Lung (tissue), 13 donors: ENCODE measurements around the gene OCIAD2. TPM values are rescaled to one million over a fixed set of nuclear protein-coding genes. Genes with fewer than 3 reads are reported as not detected.

ENCODE experiments used
- ATAC-seq: fragments of 200-7000 bp; cut with Tn5 transposase; one replicate; pipeline ENCODE4 v1.9.1; 2020; ENCODE audit warnings: moderate number of reproducible peaks; ENCODE audit not compliant: insufficient read depth, low FRiP score
- DNase-seq, 3 donors: peaks; one replicate each; pipeline ENCODE4 v3.0.0-alpha.2; 2013 to 2017
- H3K27ac ChIP-seq, 2 donors: one replicate each; pipeline ENCODE4 v1.5.1; 2013; ENCODE audit warnings: mild to moderate bottlenecking in 2 of 2, moderate library complexity in 2 of 2, control low read depth in 1 of 2, inconsistent platforms in 1 of 2, low read depth in 1 of 2, low read length in 1 of 2
- H3K27me3 ChIP-seq, 3 donors: one replicate each; pipeline ENCODE4 v1.5.1; 2013; ENCODE audit warnings: low read length in 2 of 3; ENCODE audit not compliant: control insufficient read depth in 3 of 3, insufficient read depth in 3 of 3
- H3K36me3 ChIP-seq, 4 donors: one replicate each; pipeline ENCODE4 v1.5.1; 2013; ENCODE audit warnings: low read length in 4 of 4, mild to moderate bottlenecking in 1 of 4, moderate library complexity in 1 of 4; ENCODE audit not compliant: control insufficient read depth in 4 of 4, insufficient read depth in 4 of 4
- H3K4me1 ChIP-seq, 5 donors: one replicate each; pipeline ENCODE4 v1.5.1; 2013; ENCODE audit warnings: low read length in 5 of 5, mild to moderate bottlenecking in 2 of 5, moderate library complexity in 1 of 5; ENCODE audit not compliant: control insufficient read depth in 5 of 5, insufficient read depth in 5 of 5
- H3K4me3 ChIP-seq: one replicate; pipeline ENCODE4 v1.5.1; 2013; ENCODE audit warnings: mild to moderate bottlenecking, control low read depth, moderate library complexity
- H3K9ac ChIP-seq, 2 donors: one replicate each; pipeline ENCODE4 v1.5.1; 2013; ENCODE audit warnings: low read length in 2 of 2, control low read depth in 1 of 2; ENCODE audit not compliant: insufficient read depth in 1 of 2
- H3K9me3 ChIP-seq, 4 donors: one replicate each; pipeline ENCODE4 v1.5.1; 2013; ENCODE audit warnings: low read length in 3 of 4, mild to moderate bottlenecking in 1 of 4, moderate library complexity in 1 of 4; ENCODE audit not compliant: control insufficient read depth in 4 of 4, insufficient read depth in 3 of 4
- WGBS, 2 donors: extraction: QIAGEN DNeasy Blood & Tissue Kit; methylation state at CpG; one replicate each; pipeline ENCODE4 v1.1.7; 2013; 5-methylcytosine and 5-hydroxymethylcytosine counted together
- polyA plus RNA-seq, 2 donors: library from polyadenylated mRNA; stranded (reverse); fragments of 200-250 nt; gene quantifications; one replicate each; pipeline ENCODE4 v1.2.1, GENCODE V29; 2013
- small RNA-seq: library from RNA; depleted of rRNA; stranded (forward); fragments of <200 nt; gene quantifications from one replicate; pipeline ENCODE3, GENCODE V24; 2014; ENCODE audit warnings: low replicate concordance
- total RNA-seq, 2 donors: library from RNA; depleted of rRNA in 1 of 2; stranded (reverse); fragments of >200 nt in 1 of 2; gene quantifications; one replicate each; pipeline ENCODE4 v1.2.1, GENCODE V29; 2014 to 2021
- TF ChIP-seq, protein P1 (sequence below): IDR thresholded peaks from 2 replicates; pipeline ENCODE4 v1.5.1; 2012; ENCODE audit warnings: mild to moderate bottlenecking; ENCODE audit errors: control extremely low read depth, extremely low read depth
- donor health status: control.
- donor health status: control.
- donor health status: Bipolar disorder and iron deficiency.
- donor health status: healthy.
- donor health status: DM: yes; HTN: yes; CAD: no.

Gene OCIAD2
- total and polyA plus RNA-seq, 4 donors = 13.1 to 56.3 (median 36.0) TPM

DNA sequence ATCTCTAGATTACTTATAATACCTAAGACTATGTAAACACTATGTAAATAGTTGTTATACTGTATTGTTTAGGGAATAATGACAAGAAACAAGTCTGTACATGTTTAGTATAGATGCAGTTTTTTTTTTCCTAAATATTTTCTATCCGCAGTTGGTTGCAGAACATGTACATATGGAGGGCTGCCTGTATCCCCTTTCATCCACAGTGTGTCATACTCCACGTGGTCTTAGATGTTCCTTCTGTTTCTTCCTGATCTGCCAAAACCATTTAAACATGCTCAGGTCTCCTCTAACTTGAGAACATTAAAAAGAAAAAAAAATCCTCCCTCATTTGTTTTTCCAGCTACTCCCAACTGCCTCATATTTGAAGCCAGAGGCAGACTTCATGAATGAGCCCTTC lies 61.7 kb downstream of the OCIAD2 start:
- TF ChIP-seq, protein P1, sequence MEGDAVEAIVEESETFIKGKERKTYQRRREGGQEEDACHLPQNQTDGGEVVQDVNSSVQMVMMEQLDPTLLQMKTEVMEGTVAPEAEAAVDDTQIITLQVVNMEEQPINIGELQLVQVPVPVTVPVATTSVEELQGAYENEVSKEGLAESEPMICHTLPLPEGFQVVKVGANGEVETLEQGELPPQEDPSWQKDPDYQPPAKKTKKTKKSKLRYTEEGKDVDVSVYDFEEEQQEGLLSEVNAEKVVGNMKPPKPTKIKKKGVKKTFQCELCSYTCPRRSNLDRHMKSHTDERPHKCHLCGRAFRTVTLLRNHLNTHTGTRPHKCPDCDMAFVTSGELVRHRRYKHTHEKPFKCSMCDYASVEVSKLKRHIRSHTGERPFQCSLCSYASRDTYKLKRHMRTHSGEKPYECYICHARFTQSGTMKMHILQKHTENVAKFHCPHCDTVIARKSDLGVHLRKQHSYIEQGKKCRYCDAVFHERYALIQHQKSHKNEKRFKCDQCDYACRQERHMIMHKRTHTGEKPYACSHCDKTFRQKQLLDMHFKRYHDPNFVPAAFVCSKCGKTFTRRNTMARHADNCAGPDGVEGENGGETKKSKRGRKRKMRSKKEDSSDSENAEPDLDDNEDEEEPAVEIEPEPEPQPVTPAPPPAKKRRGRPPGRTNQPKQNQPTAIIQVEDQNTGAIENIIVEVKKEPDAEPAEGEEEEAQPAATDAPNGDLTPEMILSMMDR = no peak
- no peak overlapping the region for H3K27ac ChIP-seq
- no peaks in the 10 kb centered on the region for H3K27me3 ChIP-seq
- H3K4me1 ChIP-seq = peaks cover 0 to 2% (median 0%) of the 10 kb centered on the region in 5 donors
- no peak overlapping the region for H3K4me3 ChIP-seq
- no peak overlapping the region for H3K9ac ChIP-seq
- WGBS, 2 donors = 89% methylated on average over 2 of the region's 2 CpGs
- no peak for DNase-seq
- H3K9me3 ChIP-seq = no peaks in the 10 kb centered on the region
- H3K36me3 ChIP-seq = peaks cover 3 to 25% (median 14%) of the 10 kb centered on the region in 4 donors
- no peak for ATAC-seq

DNA sequence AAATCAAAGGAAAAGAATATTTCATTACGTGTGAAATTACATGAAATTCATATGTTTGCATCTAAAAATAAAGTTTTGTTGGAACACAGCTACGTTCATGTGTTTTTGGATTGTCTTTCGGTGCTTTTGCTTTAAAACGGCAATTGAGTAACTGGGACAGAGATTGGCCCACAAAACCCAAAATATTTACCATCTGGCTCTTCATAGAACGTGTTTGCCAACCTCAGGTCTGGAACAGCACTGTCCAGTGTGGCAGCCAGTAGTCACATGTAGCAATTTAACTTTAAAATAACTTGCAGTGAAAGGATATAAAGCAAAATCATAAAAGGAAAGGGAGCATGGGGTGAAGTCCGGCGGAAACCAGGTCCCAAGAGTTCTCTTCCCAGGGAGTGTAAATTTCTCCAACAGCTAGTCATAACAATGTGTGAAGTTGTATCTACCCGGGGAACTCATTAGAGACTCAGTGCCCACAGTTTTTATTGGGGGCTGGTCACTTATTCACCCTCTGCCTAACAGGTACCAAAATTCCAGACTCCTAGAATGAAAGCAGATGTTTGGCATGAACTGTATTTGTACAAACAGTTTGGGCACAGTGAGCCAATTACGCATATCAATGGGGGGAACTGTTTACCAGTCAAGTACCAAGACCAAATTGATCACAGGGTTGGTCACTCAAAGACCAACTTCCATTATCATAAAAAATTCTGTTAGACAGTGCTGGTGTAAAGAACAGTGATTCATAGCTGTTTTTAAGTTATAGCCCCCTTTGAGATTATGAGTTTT lies 65.3 kb downstream of the OCIAD2 start:
- WGBS, 2 donors = 92 to 94% methylated on average over 9 of the region's 9 CpGs
- DNase-seq (no peak), ATAC-seq (no peak)
- peaks cover 0 to 2% (median 0%) of the 10 kb centered on the region in 5 donors for H3K4me1 ChIP-seq
- peaks cover 4 to 32% (median 14%) of the 10 kb centered on the region in 4 donors for H3K36me3 ChIP-seq
- H3K27ac ChIP-seq = no peak overlapping the region
- TF ChIP-seq, protein P1 = no peak
- H3K27me3 ChIP-seq = no peaks in the 10 kb centered on the region
- no peaks in the 10 kb centered on the region for H3K9me3 ChIP-seq
- no peak overlapping the region for H3K4me3 ChIP-seq
- H3K9ac ChIP-seq = no peak overlapping the region

DNA sequence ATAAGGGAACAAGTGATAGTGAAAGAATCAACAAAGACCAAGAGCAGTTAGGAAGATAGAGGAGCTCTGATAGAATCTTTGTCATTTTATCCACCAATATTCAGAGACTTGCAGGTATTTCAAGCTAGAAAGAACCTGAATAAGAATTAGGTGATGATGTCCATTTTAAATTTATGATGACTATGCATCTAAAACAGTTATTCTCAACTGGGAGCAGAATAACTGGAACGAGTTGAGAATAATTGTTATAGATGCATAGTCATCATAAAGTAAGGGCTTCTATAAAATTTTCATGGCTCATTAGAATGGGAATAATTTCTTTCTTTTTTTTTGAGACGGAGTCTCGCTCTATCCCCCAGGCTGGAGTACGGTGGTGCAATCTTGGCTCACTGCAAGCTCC lies 69.9 kb downstream of the OCIAD2 start:
- H3K4me3 ChIP-seq = no peak overlapping the region
- ATAC-seq = no peak
- WGBS, 2 donors = 95 to 100% methylated on average over 4 of the region's 4 CpGs

More for the DNA sequence above, 69.9 kb downstream of the OCIAD2 start:
- no peak overlapping the region for H3K9ac ChIP-seq
- TF ChIP-seq, protein P1 = no peak
- peaks cover 2 to 8% (median 4%) of the 10 kb centered on the region in 5 donors for H3K4me1 ChIP-seq
- no peaks in the 10 kb centered on the region for H3K9me3 ChIP-seq
- DNase-seq = no peak
- H3K27ac ChIP-seq = no peak overlapping the region
- no peaks in the 10 kb centered on the region for H3K27me3 ChIP-seq
- peaks cover 14 to 47% (median 21%) of the 10 kb centered on the region in 4 donors for H3K36me3 ChIP-seq

Small RNA genes lying within 50 kb of the gene (small RNA-seq; reads per million reads assigned to genes)
- gene AC020593.1 (not detected), gene RNU6-158P (not detected)

Other genes with a start within 250 kb of the OCIAD2 start
- 100 to 1,000 TPM in 1 of 2 donors, 10 to 100 TPM in 1; 49.0 to 188 TPM for gene FRYL, start 126.5 kb downstream of the OCIAD2 start, total RNA-seq
- 10 to 100 TPM; 12.6 to 14.3 TPM for gene FRYL, start 126.5 kb downstream of the OCIAD2 start, polyA plus RNA-seq
- gene OCIAD1, start 75.7 kb downstream of the OCIAD2 start, total RNA-seq = 100 to 1,000 TPM; 106 to 120 TPM
- 100 to 1,000 TPM; 116 to 118 TPM for gene OCIAD1, start 75.7 kb downstream of the OCIAD2 start, polyA plus RNA-seq
- gene CWH43, start 79.5 kb upstream of the OCIAD2 start, total RNA-seq = 1 to 10 TPM; 1.5 to 4.2 TPM
- under 1 TPM; 0.65 to 0.79 TPM for gene CWH43, start 79.5 kb upstream of the OCIAD2 start, polyA plus RNA-seq